DOHH2 (cell line): ENCODE measurements around the gene AGFG1.

ENCODE experiments used
- H3F3A ChIP-seq: fragments of 200-600 bp; sonication (generic), shearing (Covaris generic); 2 replicates; pipeline ENCODE4 v1.6.0; 2016; ENCODE audit warnings: antibody characterized with exemption, mild to moderate bottlenecking; ENCODE audit not compliant: control insufficient read depth, insufficient read depth
- H3K27ac ChIP-seq: fragments of 200-600 bp; sonication (generic); 2 replicates; pipeline ENCODE4 v1.5.1; 2014; ENCODE audit warnings: low read depth, mild to moderate bottlenecking, low read length, moderate library complexity
- H3K27me3 ChIP-seq: fragments of 200-600 bp; sonication (generic); 2 replicates; pipeline ENCODE4 v1.6.1; 2014; ENCODE audit warnings: mild to moderate bottlenecking, low read length, mixed read lengths; ENCODE audit not compliant: control insufficient read depth
- H3K36me3 ChIP-seq: fragments of 200-600 bp; sonication (generic); 2 replicates; pipeline ENCODE4 v1.6.1; 2014; ENCODE audit warnings: mild to moderate bottlenecking, low read length, moderate library complexity, mixed read lengths; ENCODE audit not compliant: control insufficient read depth
- H3K4me1 ChIP-seq: fragments of 200-600 bp; sonication (generic); 2 replicates; pipeline ENCODE4 v1.6.1; 2014; ENCODE audit warnings: mild to moderate bottlenecking, low read length, mixed read lengths; ENCODE audit not compliant: control insufficient read depth
- H3K4me2 ChIP-seq: fragments of 200-600 bp; sonication (generic); 2 replicates; pipeline ENCODE4 v1.6.0; 2014; ENCODE audit warnings: mild to moderate bottlenecking, low read length, moderate library complexity
- H3K4me3 ChIP-seq: fragments of 200-600 bp; sonication (generic); 2 replicates; pipeline ENCODE4 v1.5.1; 2014; ENCODE audit warnings: mild to moderate bottlenecking, low read length, mixed read lengths
- H3K79me2 ChIP-seq: fragments of 200-600 bp; sonication (generic); 2 replicates; pipeline ENCODE4 v1.6.1; 2014; ENCODE audit warnings: mild to moderate bottlenecking, low read length, mixed read lengths; ENCODE audit not compliant: control insufficient read depth
- H3K9me2 ChIP-seq: fragments of 200-600 bp; sonication (generic); replicated peaks from 2 replicates; pipeline ENCODE4 v1.6.1; 2014; ENCODE audit warnings: mild to moderate bottlenecking, low read length, mixed read lengths; ENCODE audit not compliant: control insufficient read depth
- H3K9me3 ChIP-seq: fragments of 200-600 bp; sonication (generic); 2 replicates; pipeline ENCODE4 v1.6.1; 2014; ENCODE audit warnings: antibody characterized with exemption, low read length, mixed read lengths; ENCODE audit not compliant: control insufficient read depth, insufficient read depth
- H4K20me1 ChIP-seq: fragments of 200-600 bp; sonication (generic); 2 replicates; pipeline ENCODE4 v1.6.0; 2014; ENCODE audit warnings: low read depth, mild to moderate bottlenecking, antibody characterized with exemption, low read length, moderate library complexity; ENCODE audit not compliant: control insufficient read depth, insufficient read depth
- EZH2phosphoT487 ChIP-seq: fragments of 200-600 bp; sonication (generic); IDR thresholded peaks from 2 replicates; pipeline ENCODE4 v1.6.1; 2017; ENCODE audit warnings: borderline replicate concordance, mild to moderate bottlenecking, antibody characterized with exemption, low read length, moderate library complexity, mixed read lengths
- TF ChIP-seq, protein P1 (sequence below): fragments of 200-600 bp; sonication (generic); IDR thresholded peaks from one replicate; pipeline ENCODE4 v1.5.1; 2014; ENCODE audit warnings: antibody characterized with exemption, mild to moderate bottlenecking, low read depth, low read length; ENCODE audit not compliant: poor library complexity, severe bottlenecking

AGFG1 gene

GRCh38 chr2:227460833-227461232 lies 11.1 kb upstream of the AGFG1 start:
- H3K9me2 ChIP-seq = no peaks in the 10 kb centered on the region
- no peaks in the 10 kb centered on the region for H3K36me3 ChIP-seq
- no peaks in the 10 kb centered on the region for H3F3A ChIP-seq
- peaks cover 4% of the 10 kb centered on the region for H3K4me1 ChIP-seq
- H4K20me1 ChIP-seq = no peaks in the 10 kb centered on the region
- no peaks in the 10 kb centered on the region for H3K9me3 ChIP-seq
- no peaks in the 10 kb centered on the region for H3K79me2 ChIP-seq
- H3K4me3 ChIP-seq = no peak overlapping the region
- TF ChIP-seq EZH2phosphoT487 = no peak
- TF ChIP-seq, protein P1, sequence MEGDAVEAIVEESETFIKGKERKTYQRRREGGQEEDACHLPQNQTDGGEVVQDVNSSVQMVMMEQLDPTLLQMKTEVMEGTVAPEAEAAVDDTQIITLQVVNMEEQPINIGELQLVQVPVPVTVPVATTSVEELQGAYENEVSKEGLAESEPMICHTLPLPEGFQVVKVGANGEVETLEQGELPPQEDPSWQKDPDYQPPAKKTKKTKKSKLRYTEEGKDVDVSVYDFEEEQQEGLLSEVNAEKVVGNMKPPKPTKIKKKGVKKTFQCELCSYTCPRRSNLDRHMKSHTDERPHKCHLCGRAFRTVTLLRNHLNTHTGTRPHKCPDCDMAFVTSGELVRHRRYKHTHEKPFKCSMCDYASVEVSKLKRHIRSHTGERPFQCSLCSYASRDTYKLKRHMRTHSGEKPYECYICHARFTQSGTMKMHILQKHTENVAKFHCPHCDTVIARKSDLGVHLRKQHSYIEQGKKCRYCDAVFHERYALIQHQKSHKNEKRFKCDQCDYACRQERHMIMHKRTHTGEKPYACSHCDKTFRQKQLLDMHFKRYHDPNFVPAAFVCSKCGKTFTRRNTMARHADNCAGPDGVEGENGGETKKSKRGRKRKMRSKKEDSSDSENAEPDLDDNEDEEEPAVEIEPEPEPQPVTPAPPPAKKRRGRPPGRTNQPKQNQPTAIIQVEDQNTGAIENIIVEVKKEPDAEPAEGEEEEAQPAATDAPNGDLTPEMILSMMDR = no peak
- H3K4me2 ChIP-seq = no peak overlapping the region
- H3K27ac ChIP-seq = no peak overlapping the region
- peaks cover 36% of the 10 kb centered on the region for H3K27me3 ChIP-seq

DNA sequence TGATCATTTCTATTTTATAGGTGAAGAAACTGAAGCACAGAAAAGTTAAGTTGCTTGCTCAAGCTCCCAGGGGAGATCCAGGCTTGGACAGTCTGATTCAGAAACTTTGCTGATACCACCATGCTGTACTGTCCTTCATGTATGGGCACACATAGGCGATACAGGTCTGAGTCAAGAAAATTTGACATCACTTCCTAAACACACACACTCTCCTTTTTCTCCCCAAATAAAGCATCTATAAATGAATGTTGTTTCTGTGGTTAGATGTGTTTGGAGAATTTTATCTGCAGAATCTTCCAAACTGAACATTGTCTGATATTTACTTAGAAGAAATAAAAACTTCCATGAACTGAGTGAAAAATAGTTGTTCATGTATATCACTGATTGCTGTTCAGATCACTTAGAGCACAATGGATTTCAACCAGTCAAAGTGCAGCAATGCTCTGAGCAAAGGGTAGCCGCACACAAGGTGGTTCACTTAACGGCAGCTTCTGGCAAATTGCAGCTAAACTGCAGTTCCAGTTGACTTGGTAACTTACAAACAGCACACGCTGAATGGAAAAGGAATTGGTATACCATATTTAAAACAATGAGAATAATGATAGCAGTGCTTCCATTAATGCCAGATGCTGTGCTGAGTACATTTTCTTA lies 10.0 kb upstream of the AGFG1 start:
- no peaks in the 10 kb centered on the region for H3K9me2 ChIP-seq
- H3K4me1 ChIP-seq = peaks cover under 1% of the 10 kb centered on the region
- no peak overlapping the region for H3K27ac ChIP-seq
- TF ChIP-seq, protein P1 = no peak
- H3K4me3 ChIP-seq = no peak overlapping the region
- no peaks in the 10 kb centered on the region for H3K36me3 ChIP-seq
- peaks cover 40% of the 10 kb centered on the region for H3K27me3 ChIP-seq
- H3K9me3 ChIP-seq = no peaks in the 10 kb centered on the region
- no peaks in the 10 kb centered on the region for H4K20me1 ChIP-seq
- no peak overlapping the region for H3K4me2 ChIP-seq
- H3K79me2 ChIP-seq = no peaks in the 10 kb centered on the region
- H3F3A ChIP-seq = no peaks in the 10 kb centered on the region

DNA sequence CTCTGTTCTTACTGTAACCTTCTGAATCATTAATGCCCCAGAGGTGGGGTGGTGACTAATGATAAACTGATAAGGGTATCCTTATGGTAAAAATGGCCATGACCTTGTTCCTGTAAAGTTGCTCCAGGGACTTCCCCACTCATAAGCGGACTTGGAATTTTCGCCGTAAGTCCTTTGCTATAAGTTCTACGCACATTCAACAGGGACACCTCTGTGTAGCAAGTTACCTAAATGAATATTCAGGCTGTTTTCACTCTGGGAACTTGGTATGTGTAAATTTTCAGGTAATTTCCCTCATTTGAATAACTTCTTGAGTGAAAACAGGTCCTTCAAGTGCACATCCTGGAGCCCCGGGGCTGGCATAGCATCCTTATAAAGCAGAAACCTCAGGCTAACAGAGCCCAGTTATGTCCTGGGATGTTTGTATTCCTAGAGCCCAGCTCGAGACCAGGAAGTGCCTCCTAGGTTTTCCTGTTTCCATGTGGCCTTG lies 9.4 kb upstream of the AGFG1 start:
- Histone ChIP-seq H3K4me3 (no peak overlapping the region), H3K4me2 (no peak overlapping the region), H3K9me3 (no peaks in the 10 kb centered on the region), H4K20me1 (no peaks in the 10 kb centered on the region), H3K79me2 (no peaks in the 10 kb centered on the region), H3K9me2 (no peaks in the 10 kb centered on the region), H3F3A (no peaks in the 10 kb centered on the region), H3K36me3 (no peaks in the 10 kb centered on the region), H3K27me3 (peaks cover 40% of the 10 kb centered on the region), H3K4me1 (no peaks in the 10 kb centered on the region), H3K27ac (no peak overlapping the region)
- TF ChIP-seq EZH2phosphoT487 = no peak
- TF ChIP-seq, protein P1 = no peak
